Suprapubic skin (tissue), 4 donors: ENCODE data around the gene LARP4. TPM values are rescaled to one million over a fixed set of nuclear protein-coding genes. Genes with fewer than 3 reads are reported as not detected.
"Not testable (repeated sequence)": the region's sequence is repeated elsewhere in the genome, so short reads cannot be mapped to it uniquely, and the experiment has no call there.

Experiments
- DNase-seq, 2 donors: peaks; one replicate each; pipeline ENCODE4 v3.0.0-alpha.2; 2019; ENCODE audit warnings: low spot score in 2 of 2
- H3K27ac ChIP-seq: fragments of 200-600 bp; sonication (generic); one replicate; pipeline ENCODE4 v1.5.1; 2019
- H3K27me3 ChIP-seq: fragments of 200-600 bp; sonication (generic); one replicate; pipeline ENCODE4 v1.5.1; 2019
- H3K36me3 ChIP-seq: fragments of 200-600 bp; sonication (generic); one replicate; pipeline ENCODE4 v1.5.1; 2019
- H3K4me1 ChIP-seq: fragments of 200-600 bp; sonication (generic); one replicate; pipeline ENCODE4 v1.5.1; 2019
- H3K4me3 ChIP-seq: fragments of 200-600 bp; sonication (generic); one replicate; pipeline ENCODE4 v1.5.1; 2019; ENCODE audit warnings: mild to moderate bottlenecking
- H3K9me3 ChIP-seq: fragments of 200-600 bp; sonication (generic); one replicate; pipeline ENCODE4 v1.5.1; 2019
- CTCF ChIP-seq, 2 donors: fragments of 200-600 bp in 1 of 2; fragments of 450-650 bp in 1 of 2; sonication (generic) in 1 of 2; IDR thresholded peaks; one replicate each; pipeline ENCODE4 v1.5.1; 2016 to 2019; ENCODE audit warnings: antibody characterized with exemption in 2 of 2, mild to moderate bottlenecking in 1 of 2, moderate library complexity in 1 of 2
- EP300 ChIP-seq: sonication (generic); formaldehyde crosslinking; IDR thresholded peaks from one replicate; pipeline ENCODE4 v1.6.1; 2017; ENCODE audit warnings: antibody characterized with exemption
- POLR2A ChIP-seq, 2 donors: fragments of 450-650 bp; IDR thresholded peaks; one replicate each; pipeline ENCODE4 v1.6.1; 2017; ENCODE audit warnings: antibody characterized with exemption in 2 of 2, mild to moderate bottlenecking in 2 of 2, moderate library complexity in 2 of 2
- POLR2AphosphoS5 ChIP-seq, 3 donors: sonication (generic); formaldehyde crosslinking; IDR thresholded peaks; one replicate each; pipeline ENCODE4 v1.6.1; 2017; ENCODE audit warnings: antibody characterized with exemption in 3 of 3
- WGBS: methylation state at CpG from one replicate; pipeline ENCODE4 v1.1.5; 2018; 5-methylcytosine and 5-hydroxymethylcytosine counted together
- total RNA-seq, 4 donors: library from RNA; depleted of rRNA; stranded (reverse); fragments of >200 nt; gene quantifications; one replicate each; pipeline ENCODE4 v1.1.0, GENCODE V29; 2016

Gene LARP4
- total RNA-seq, 4 donors from 2014 or later = 23.5 to 43.0 (median 26.9) TPM

GRCh38 chr12:50375802-50376201, 24.9 kb upstream of the LARP4 start:
- no peak overlapping the region for H3K4me3 ChIP-seq
- H3K4me1 ChIP-seq = no peaks in the 10 kb centered on the region
- DNase-seq = no peak
- H3K9me3 ChIP-seq = no peaks in the 10 kb centered on the region
- H3K36me3 ChIP-seq = no peaks in the 10 kb centered on the region
- TF ChIP-seq POLR2A (IDR thresholded peaks at IDR 0.05) = no peak
- TF ChIP-seq CTCF (IDR thresholded peaks at IDR 0.05) = no peak
- no peak for TF ChIP-seq EP300
- no peak for TF ChIP-seq POLR2AphosphoS5 (IDR thresholded peaks at IDR 0.05)
- 96% methylated on average over 6 of the region's 8 CpGs for WGBS
- no peaks in the 10 kb centered on the region for H3K27me3 ChIP-seq
- H3K27ac ChIP-seq = no peak overlapping the region

GRCh38 chr12:50380761-50381325, 19.8 kb upstream of the LARP4 start:
- Histone ChIP-seq H3K4me3 (no peak overlapping the region), H3K36me3 (no peaks in the 10 kb centered on the region), H3K9me3 (no peaks in the 10 kb centered on the region), H3K27me3 (no peaks in the 10 kb centered on the region), H3K4me1 (no peaks in the 10 kb centered on the region), H3K27ac (no peak overlapping the region)
- no peak for DNase-seq
- WGBS = 96% methylated on average over 8 of the region's 8 CpGs
- no peak for TF ChIP-seq POLR2A (IDR thresholded peaks at IDR 0.05)
- TF ChIP-seq CTCF (IDR thresholded peaks at IDR 0.05) = no peak
- no peak for TF ChIP-seq POLR2AphosphoS5 (IDR thresholded peaks at IDR 0.05)
- no peak for TF ChIP-seq EP300

GRCh38 chr12:50387487-50387886, 13.2 kb upstream of the LARP4 start:
- Histone ChIP-seq H3K4me3 (no peak overlapping the region), H3K27me3 (no peaks in the 10 kb centered on the region), H3K4me1 (no peaks in the 10 kb centered on the region), H3K27ac (no peak overlapping the region), H3K9me3 (no peaks in the 10 kb centered on the region), H3K36me3 (no peaks in the 10 kb centered on the region)
- DNase-seq = no peak
- WGBS = 10% methylated on average over 5 of the region's 5 CpGs
- no peak for TF ChIP-seq EP300

- Histone ChIP-seq H3K27me3 (no peaks in the 10 kb centered on the region), H3K4me3 (no peak overlapping the region), H3K27ac (no peak overlapping the region), H3K4me1 (no peaks in the 10 kb centered on the region), H3K36me3 (no peaks in the 10 kb centered on the region), H3K9me3 (no peaks in the 10 kb centered on the region)
- TF ChIP-seq POLR2AphosphoS5 (IDR thresholded peaks at IDR 0.05) (no peak), POLR2A (IDR thresholded peaks at IDR 0.05) (no peak), CTCF (IDR thresholded peaks at IDR 0.05) (no peak), EP300 (no peak)
- WGBS = 83% methylated on average over 7 of the region's 7 CpGs
- no peak for DNase-seq
These were observed 12.7 kb upstream of the LARP4 start for GRCh38 chr12:50387972-50388478.

- not testable (repeated sequence) for H3K9me3 ChIP-seq
- 81% methylated on average over 10 of the region's 10 CpGs for WGBS
These were observed 11.9 kb upstream of the LARP4 start for GRCh38 chr12:50388793-50389192.

GRCh38 chr12:50390316-50390741, 10.4 kb upstream of the LARP4 start:
- 32% methylated on average over 3 of the region's 3 CpGs for WGBS
- DNase-seq = no peak
- Histone ChIP-seq H3K4me3 (no peak overlapping the region), H3K4me1 (no peaks in the 10 kb centered on the region), H3K27me3 (no peaks in the 10 kb centered on the region), H3K36me3 (no peaks in the 10 kb centered on the region), H3K9me3 (no peaks in the 10 kb centered on the region), H3K27ac (no peak overlapping the region)
- TF ChIP-seq POLR2A (IDR thresholded peaks at IDR 0.05) = no peak
- TF ChIP-seq POLR2AphosphoS5 (IDR thresholded peaks at IDR 0.05) = no peak
- TF ChIP-seq EP300 = no peak
- TF ChIP-seq CTCF (IDR thresholded peaks at IDR 0.05) = no peak

More at GRCh38 chr12:50388793-50389192, 11.9 kb upstream of the LARP4 start:
- not testable (repeated sequence) for H3K4me3 ChIP-seq, H3K27me3 ChIP-seq, H3K36me3 ChIP-seq, DNase-seq, H3K4me1 ChIP-seq, H3K27ac ChIP-seq
